Ovary (tissue), 3 donors: ENCODE results near the gene WNT8B.

Experiments used
- EP300 ChIP-seq: sonication (generic); formaldehyde crosslinking; IDR thresholded peaks from one replicate; pipeline ENCODE4 v1.6.1; 2017; ENCODE audit warnings: antibody characterized with exemption
- POLR2A ChIP-seq: fragments of 450-650 bp; IDR thresholded peaks from one replicate; pipeline ENCODE4 v1.6.1; 2017; ENCODE audit warnings: antibody characterized with exemption, mild to moderate bottlenecking, moderate library complexity
- TF ChIP-seq, protein P1 (sequence below), 3 donors: fragments of 450-650 bp in 2 of 3; fragments of 200-600 bp in 1 of 3; IDR thresholded peaks; one replicate each; pipeline versions ENCODE4 v1.5.1 to v1.8.0; 2016 to 2022; ENCODE audit warnings: antibody characterized with exemption in 3 of 3, mild to moderate bottlenecking in 1 of 3
- donor health status: DM: no; HTN: no; CAD: no.

DNA sequence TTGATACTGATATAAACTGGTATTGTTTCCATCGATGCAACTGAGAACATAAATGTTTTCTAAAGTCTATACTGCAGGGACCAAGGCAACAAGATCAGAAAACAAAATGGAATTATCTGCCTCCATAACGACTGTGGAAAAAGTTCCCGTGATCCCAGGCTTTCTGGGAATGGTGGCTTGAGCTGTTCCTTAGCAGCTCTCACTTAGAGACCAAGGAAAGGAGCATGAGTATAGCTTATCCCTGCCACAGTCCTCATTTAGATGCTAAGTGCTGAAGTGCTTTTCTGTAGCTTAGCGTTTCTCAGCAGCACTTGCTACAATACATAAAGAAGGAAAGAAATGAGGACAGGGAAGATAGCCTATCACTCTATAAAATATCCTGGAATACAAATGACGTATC lies 5.5 kb downstream of the WNT8B start:
- TF ChIP-seq, protein P1, sequence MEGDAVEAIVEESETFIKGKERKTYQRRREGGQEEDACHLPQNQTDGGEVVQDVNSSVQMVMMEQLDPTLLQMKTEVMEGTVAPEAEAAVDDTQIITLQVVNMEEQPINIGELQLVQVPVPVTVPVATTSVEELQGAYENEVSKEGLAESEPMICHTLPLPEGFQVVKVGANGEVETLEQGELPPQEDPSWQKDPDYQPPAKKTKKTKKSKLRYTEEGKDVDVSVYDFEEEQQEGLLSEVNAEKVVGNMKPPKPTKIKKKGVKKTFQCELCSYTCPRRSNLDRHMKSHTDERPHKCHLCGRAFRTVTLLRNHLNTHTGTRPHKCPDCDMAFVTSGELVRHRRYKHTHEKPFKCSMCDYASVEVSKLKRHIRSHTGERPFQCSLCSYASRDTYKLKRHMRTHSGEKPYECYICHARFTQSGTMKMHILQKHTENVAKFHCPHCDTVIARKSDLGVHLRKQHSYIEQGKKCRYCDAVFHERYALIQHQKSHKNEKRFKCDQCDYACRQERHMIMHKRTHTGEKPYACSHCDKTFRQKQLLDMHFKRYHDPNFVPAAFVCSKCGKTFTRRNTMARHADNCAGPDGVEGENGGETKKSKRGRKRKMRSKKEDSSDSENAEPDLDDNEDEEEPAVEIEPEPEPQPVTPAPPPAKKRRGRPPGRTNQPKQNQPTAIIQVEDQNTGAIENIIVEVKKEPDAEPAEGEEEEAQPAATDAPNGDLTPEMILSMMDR (IDR thresholded peaks at IDR 0.05), result no peak
- TF ChIP-seq POLR2A, result no peak
- no peak for TF ChIP-seq EP300
